GM12874 (cell line): ENCODE results near the gene NALCN.

Experiments
- TF ChIP-seq, protein P1 (sequence below): IDR thresholded peaks from 2 replicates; pipeline ENCODE4 v1.5.1; 2011; ENCODE audit warnings: low read depth, mild to moderate bottlenecking, control low read depth, low read length, moderate library complexity; ENCODE audit not compliant: insufficient read depth

The NALCN gene

DNA sequence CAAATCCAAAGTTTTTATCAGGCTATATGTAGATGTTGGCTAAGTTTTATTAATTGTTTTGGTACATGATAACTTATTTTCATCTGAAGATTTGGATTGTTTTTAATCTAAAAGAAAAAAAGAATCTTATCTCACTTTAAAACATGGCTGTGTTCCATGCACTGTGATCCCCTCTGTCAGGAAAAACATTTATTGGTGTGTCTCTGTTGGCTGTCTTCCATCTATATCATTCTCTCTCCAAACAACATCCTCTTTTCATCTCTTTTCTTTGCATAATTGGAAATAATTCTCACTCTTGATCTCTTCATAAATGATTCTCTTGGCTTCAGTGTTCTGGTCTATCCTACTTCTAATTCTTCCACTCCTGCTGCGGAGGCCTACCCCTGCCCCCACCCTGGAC lies 4.2 kb downstream of the NALCN start:
- TF ChIP-seq, protein P1, sequence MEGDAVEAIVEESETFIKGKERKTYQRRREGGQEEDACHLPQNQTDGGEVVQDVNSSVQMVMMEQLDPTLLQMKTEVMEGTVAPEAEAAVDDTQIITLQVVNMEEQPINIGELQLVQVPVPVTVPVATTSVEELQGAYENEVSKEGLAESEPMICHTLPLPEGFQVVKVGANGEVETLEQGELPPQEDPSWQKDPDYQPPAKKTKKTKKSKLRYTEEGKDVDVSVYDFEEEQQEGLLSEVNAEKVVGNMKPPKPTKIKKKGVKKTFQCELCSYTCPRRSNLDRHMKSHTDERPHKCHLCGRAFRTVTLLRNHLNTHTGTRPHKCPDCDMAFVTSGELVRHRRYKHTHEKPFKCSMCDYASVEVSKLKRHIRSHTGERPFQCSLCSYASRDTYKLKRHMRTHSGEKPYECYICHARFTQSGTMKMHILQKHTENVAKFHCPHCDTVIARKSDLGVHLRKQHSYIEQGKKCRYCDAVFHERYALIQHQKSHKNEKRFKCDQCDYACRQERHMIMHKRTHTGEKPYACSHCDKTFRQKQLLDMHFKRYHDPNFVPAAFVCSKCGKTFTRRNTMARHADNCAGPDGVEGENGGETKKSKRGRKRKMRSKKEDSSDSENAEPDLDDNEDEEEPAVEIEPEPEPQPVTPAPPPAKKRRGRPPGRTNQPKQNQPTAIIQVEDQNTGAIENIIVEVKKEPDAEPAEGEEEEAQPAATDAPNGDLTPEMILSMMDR: no peak

DNA sequence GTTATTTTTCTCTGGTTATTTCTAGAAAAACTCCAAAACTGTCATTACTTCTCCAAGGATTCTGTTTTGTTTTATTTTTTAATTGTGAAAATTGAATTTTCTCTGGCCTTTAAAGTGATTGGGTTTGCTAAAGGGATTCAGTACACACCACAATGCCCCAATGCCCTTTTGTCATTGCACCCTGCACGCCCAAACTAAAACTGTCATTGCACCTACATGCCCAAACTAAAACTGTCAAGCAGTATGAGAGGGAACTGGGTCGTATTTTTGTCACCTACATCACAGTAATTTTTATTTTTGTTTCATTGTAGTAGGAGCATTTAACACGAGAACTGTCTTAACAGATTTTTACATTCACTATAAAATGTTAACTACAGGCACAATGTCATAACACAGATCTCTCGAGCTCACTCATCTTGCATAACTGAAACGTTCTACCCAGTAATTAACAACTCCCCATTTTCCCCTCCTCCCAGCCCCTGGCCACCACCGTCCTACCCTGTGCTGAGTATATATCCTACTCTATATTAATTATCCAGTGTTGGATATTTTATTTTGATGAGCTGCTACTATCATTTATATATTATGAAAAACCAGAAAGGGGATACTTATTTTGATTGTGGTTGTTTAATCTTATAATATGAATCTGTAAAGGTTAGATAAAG lies 7.2 kb downstream of the NALCN start:
- TF ChIP-seq, protein P1: no peak

DNA sequence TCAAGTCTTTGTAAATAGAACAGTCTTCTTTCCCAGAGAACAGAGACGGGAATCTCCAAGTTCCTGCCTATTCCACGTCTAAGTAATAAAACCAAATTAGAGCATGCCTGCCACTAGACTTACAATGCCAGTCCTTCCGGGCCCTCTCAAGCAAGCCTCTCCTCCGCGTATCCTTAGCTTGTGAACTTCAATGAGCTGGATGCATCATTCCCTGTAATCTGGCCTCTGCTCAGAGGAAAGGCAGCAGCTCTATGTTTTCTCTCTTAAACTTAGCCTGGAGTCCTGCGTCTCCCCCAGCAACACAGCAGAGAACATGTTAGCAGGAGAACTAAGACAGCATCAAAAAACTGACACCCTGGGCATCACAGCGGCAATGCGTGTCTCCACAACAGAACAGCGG lies 8.2 kb downstream of the NALCN start:
- TF ChIP-seq, protein P1: no peak

DNA sequence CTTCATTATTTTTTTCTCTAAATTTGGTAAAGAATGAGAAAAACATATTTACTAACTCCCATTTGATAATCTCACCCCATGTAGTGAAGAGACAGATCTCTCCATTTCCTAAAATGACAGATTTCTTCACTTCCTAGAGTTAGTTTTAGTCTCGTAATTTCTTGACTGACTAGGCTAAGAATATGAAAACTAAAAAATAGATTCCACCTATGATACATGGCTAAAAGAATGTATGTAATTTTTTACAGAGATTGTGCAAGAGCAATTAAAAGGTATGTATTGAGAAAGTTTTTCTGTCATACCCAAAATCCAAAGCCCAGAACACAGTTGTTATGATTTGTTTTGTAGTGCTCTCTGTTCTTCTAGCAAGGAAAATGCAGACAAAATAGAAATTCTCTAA lies 9.5 kb downstream of the NALCN start:
- TF ChIP-seq, protein P1: no peak

DNA sequence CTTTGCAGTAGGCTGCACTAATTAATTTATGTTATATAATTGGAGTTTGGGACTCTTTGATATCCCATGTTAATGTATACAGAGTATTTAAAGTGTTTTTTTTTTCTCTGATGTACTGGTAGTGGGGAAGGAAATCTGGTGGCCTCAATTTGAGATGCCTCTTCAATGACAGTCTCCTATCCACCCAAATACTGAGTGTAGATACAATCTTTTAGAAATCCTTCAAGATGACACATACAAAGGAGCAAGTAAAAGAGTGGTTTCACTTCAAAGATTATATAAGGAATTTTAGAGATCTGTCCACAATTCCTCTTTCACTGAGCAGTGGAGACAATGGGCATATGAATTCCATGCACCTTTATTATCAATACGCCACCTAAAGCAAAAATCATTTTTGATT lies 15.1 kb downstream of the NALCN start:
- TF ChIP-seq, protein P1: no peak

DNA sequence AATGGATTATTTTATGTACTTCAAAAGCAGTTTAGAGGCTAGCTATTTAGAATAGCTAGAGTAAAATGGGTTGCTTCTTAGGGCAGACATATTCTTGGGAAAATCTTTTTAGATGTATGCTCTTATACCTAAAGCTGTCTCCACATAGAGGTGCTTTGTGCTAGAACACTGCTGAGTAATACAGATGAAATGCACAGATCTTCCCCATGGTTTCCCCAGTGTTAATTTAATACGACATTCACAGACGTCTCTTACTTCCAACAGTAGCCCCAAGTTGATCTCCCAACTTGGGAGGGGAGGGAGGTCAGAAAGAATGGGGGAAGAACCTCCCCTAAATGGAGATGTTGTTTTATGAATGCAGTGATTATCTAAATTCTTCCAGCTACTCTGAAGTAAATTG lies 16.9 kb downstream of the NALCN start:
- TF ChIP-seq, protein P1: no peak

DNA sequence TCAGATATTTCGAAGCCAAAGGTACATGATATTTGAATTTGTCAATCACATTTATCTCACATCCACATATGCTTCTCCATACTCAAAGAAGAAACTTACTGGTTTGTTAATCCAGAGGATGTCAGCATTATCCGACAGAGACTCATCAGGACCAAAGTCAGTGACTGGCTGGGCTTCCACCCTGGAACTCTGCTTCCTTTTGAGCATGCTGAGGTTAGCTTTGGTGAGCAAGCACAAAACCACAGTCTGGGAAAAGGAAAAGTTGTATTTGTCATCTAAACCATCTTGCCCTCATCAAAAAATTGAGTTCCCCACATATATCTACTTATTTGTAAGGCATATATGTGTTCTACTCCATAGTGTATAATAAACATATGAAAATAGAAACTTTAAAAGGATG lies 17.4 kb downstream of the NALCN start:
- TF ChIP-seq, protein P1: no peak
